Astrocyte (in vitro differentiated cells and primary cell): ENCODE measurements around the gene CCDC187. TPM values are rescaled to one million over a fixed set of nuclear protein-coding genes. Genes with fewer than 3 reads are reported as not detected.

Experiments
- DNase-seq: peaks from one replicate; pipeline ENCODE4 v3.0.0-alpha.2; 2010; ENCODE audit warnings: low read depth
- FAIRE-seq: peaks from 2 replicates; lab custom pipeline; 2011; peaks lifted over from hg19 to GRCh38; lab: Jason Lieb, UNC
- H2AFZ ChIP-seq: 2 replicates; pipeline ENCODE4 v1.6.0; 2012; ENCODE audit warnings: low read depth, low read length, inconsistent platforms
- H3K27ac ChIP-seq: 2 replicates; pipeline ENCODE4 v1.5.1; 2011; ENCODE audit warnings: low read depth, low read length, inconsistent platforms
- H3K27me3 ChIP-seq: 2 replicates; pipeline ENCODE4 v1.6.0; 2011; ENCODE audit warnings: low read length, inconsistent platforms; ENCODE audit not compliant: insufficient read depth
- H3K36me3 ChIP-seq: 2 replicates; pipeline ENCODE4 v1.5.1; 2011; ENCODE audit warnings: low read length, inconsistent platforms; ENCODE audit not compliant: insufficient read depth
- H3K4me1 ChIP-seq: 2 replicates; pipeline ENCODE4 v1.5.1; 2011; ENCODE audit warnings: low read length, inconsistent platforms; ENCODE audit not compliant: insufficient read depth
- H3K4me2 ChIP-seq: 2 replicates; pipeline ENCODE4 v1.6.0; 2012; ENCODE audit warnings: low read length, inconsistent platforms
- H3K4me3 ChIP-seq: 2 replicates; pipeline ENCODE4 v1.5.1; 2011; ENCODE audit warnings: low read depth, mild to moderate bottlenecking, low read length, inconsistent platforms; ENCODE audit not compliant: insufficient read depth
- H3K79me2 ChIP-seq: 2 replicates; pipeline ENCODE4 v1.6.0; 2012; ENCODE audit warnings: mild to moderate bottlenecking, low read length, inconsistent platforms; ENCODE audit not compliant: insufficient read depth
- H3K9ac ChIP-seq: 2 replicates; pipeline ENCODE4 v1.6.0; 2012; ENCODE audit warnings: mild to moderate bottlenecking, low read length, inconsistent platforms
- H3K9me3 ChIP-seq: 2 replicates; pipeline ENCODE4 v1.5.1; 2012; ENCODE audit warnings: low read depth, mild to moderate bottlenecking, low read length, inconsistent platforms; ENCODE audit not compliant: insufficient read depth
- H4K20me1 ChIP-seq: 2 replicates; pipeline ENCODE4 v1.6.0; 2012; ENCODE audit warnings: low read length, inconsistent platforms; ENCODE audit not compliant: insufficient read depth
- H3K27ac Mint-ChIP-seq: one replicate; pipeline ENCODE4 v1.8.0; 2021; ENCODE audit warnings: mild to moderate bottlenecking, mixed read lengths; ENCODE audit not compliant: unreplicated experiment
- H3K27me3 Mint-ChIP-seq: one replicate; pipeline ENCODE4 v1.8.0; 2021; ENCODE audit warnings: low read depth, mixed read lengths; ENCODE audit not compliant: unreplicated experiment
- H3K36me3 Mint-ChIP-seq: one replicate; pipeline ENCODE4 v1.8.0; 2021; ENCODE audit warnings: low read depth, mixed read lengths; ENCODE audit not compliant: unreplicated experiment
- H3K4me1 Mint-ChIP-seq: one replicate; pipeline ENCODE4 v1.8.0; 2021; ENCODE audit warnings: low read depth, mixed read lengths; ENCODE audit not compliant: unreplicated experiment
- H3K4me3 Mint-ChIP-seq: one replicate; pipeline ENCODE4 v1.8.0; 2021; ENCODE audit warnings: mild to moderate bottlenecking, moderate library complexity, mixed read lengths; ENCODE audit not compliant: unreplicated experiment
- H3K9me3 Mint-ChIP-seq: one replicate; pipeline ENCODE4 v1.8.0; 2021; ENCODE audit warnings: mild to moderate bottlenecking, mixed read lengths; ENCODE audit not compliant: unreplicated experiment
- CTCF ChIP-seq: IDR thresholded peaks from 2 replicates; pipeline ENCODE4 v1.5.1; 2011; ENCODE audit warnings: low read depth, mild to moderate bottlenecking, inconsistent platforms, low read length, moderate library complexity; ENCODE audit not compliant: insufficient read depth
- EZH2 ChIP-seq: IDR thresholded peaks from 2 replicates; pipeline ENCODE4 v1.6.1; 2012; ENCODE audit warnings: mild to moderate bottlenecking, low read length, inconsistent platforms; ENCODE audit not compliant: insufficient read depth
- total RNA-seq: library from RNA; stranded (reverse); gene quantifications from 2 replicates; pipeline ENCODE4 v1.2.1, GENCODE V29; 2021

Gene CCDC187
- total RNA-seq, 1 donor from 2014 or later, result 0.09 TPM

- TF ChIP-seq CTCF (no peak), EZH2 (no peak)
- peaks cover 3% of the 10 kb centered on the region for H3K4me1 Mint-ChIP-seq
- H3K9me3 Mint-ChIP-seq, result no peaks in the 10 kb centered on the region
- DNase-seq (no peak), FAIRE-seq (no peak)
- Histone ChIP-seq H3K9me3 (no peaks in the 10 kb centered on the region), H3K36me3 (no peaks in the 10 kb centered on the region), H3K27ac (no peak overlapping the region), H2AFZ (no peak overlapping the region), H4K20me1 (no peaks in the 10 kb centered on the region), H3K27me3 (peaks cover 2% of the 10 kb centered on the region), H3K4me1 (peaks cover 9% of the 10 kb centered on the region), H3K4me2 (no peak overlapping the region), H3K4me3 (no peak overlapping the region), H3K79me2 (no peaks in the 10 kb centered on the region), H3K9ac (no peak overlapping the region)
- no peak overlapping the region for H3K4me3 Mint-ChIP-seq
- H3K27ac Mint-ChIP-seq, result no peak overlapping the region
- H3K36me3 Mint-ChIP-seq, result no peaks in the 10 kb centered on the region
- H3K27me3 Mint-ChIP-seq, result peaks cover 10% of the 10 kb centered on the region
These were observed 44.9 kb downstream of the CCDC187 start for GRCh38 chr9:136258786-136259516.

GRCh38 chr9:136258299-136258625 is 45.6 kb downstream of the CCDC187 start:
- no peak for DNase-seq
- H3K36me3 ChIP-seq, result no peaks in the 10 kb centered on the region
- no peak overlapping the region for H3K4me2 ChIP-seq
- peaks cover 9% of the 10 kb centered on the region for H3K4me1 ChIP-seq
- H3K4me1 Mint-ChIP-seq, result peaks cover 3% of the 10 kb centered on the region
- H3K9me3 ChIP-seq, result no peaks in the 10 kb centered on the region
- H3K27me3 Mint-ChIP-seq, result peaks cover 11% of the 10 kb centered on the region
- H3K4me3 Mint-ChIP-seq, result no peak overlapping the region
- no peaks in the 10 kb centered on the region for H3K36me3 Mint-ChIP-seq
- H3K27me3 ChIP-seq, result peaks cover 2% of the 10 kb centered on the region
- FAIRE-seq, result no peak
- no peak overlapping the region for H3K4me3 ChIP-seq
- H3K27ac Mint-ChIP-seq, result no peak overlapping the region
- no peaks in the 10 kb centered on the region for H4K20me1 ChIP-seq
- no peak overlapping the region for H3K27ac ChIP-seq
- no peaks in the 10 kb centered on the region for H3K79me2 ChIP-seq
- H3K9ac ChIP-seq, result no peak overlapping the region
- TF ChIP-seq CTCF (no peak), EZH2 (no peak)
- H3K9me3 Mint-ChIP-seq, result no peaks in the 10 kb centered on the region
- no peak overlapping the region for H2AFZ ChIP-seq
